GM18502 (cell line): ENCODE measurements around the gene ZNG1F.
A peak's percentile ranks its signal among the peaks of the same experiment; 100 is the strongest.
"Not testable (repeated sequence)": the region's sequence is repeated elsewhere in the genome, so short reads cannot be mapped to it uniquely, and the experiment has no call there.

Experiments used
- ATAC-seq: cut with Tn5 transposase; IDR thresholded peaks from one replicate; pipeline ENCODE4 v1.9.1; 2021; ENCODE audit warnings: mild to moderate bottlenecking; ENCODE audit not compliant: unreplicated experiment, poor library complexity

ZNG1F gene

DNA sequence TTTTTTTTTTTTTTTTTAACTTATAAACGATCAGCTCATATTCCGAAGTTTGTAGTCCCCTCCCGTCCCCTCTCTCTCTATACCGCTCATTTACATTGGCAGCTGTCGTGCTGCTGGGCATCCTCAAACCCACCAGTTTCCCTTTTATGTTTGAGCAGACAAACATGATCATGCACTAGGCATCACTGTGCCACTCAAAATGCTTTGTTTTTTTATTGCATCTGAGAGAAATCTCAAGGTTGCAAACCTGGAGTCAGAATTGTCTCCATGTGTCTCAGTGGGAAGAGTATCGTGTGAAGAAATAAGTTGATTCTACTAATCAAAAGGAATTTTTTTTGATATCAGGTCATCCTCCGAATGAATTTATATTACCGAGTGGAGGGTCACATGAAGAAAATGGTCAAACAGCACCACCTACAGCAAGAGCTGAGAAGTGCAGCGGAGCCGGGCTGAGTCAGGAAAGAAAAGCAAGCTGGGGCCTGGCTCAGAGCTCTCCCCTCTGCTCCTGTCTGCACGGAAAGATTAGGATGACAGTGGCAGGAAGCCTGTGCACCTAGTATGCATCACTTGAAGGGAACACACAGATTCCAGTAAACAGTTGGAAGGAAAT, 100.6 kb downstream of the ZNG1F start:
- peak; percentile 84 for ATAC-seq

DNA sequence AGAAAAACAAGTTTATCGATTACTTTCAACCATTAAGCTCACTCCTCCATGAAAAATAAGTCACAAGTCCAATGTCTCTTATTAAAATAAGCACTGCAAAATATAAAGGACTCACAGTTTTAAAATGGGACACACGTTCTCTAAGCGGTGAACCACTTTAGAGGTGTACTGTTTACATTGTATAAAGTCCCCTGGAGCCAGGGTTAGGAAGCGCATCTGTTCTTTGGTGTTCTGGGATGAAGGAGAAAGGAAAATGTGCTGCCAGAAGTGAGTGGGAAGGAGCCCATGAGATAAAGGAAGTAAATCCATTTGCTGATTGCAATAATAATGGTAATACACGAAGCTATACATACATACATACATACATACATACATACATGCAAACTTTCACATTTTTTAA, 101.2 kb downstream of the ZNG1F start:
- not testable (repeated sequence) for ATAC-seq

DNA sequence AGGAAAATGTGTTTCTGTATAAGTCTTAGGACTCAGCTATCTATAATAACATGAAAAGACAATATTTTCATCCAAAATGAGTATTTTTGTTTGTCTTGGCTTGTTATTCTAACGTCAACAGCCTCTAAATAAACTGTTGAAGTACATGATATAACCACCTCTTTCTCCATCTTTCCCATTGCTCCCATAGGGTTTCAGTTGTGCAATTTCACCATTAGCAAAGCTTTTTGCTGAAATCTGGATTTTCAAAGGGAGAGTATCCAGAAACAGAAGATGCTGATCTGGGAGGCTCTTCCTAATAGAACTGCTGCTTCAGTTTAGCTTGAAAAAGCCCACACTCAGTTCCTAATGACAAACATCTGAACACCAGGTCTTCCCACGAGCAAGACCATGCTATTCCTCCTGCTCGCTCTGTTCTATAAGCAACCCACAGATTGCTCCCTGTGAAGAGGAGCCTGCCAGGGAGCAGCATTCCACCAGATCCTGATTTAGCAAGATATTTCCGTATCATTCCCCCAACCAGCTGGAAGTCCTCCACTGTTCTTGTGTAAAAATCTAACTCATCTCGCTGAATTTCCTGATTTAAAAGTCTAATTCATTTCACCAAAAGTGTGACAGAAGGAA, 101.8 kb downstream of the ZNG1F start:
- ATAC-seq: not testable (repeated sequence)

DNA sequence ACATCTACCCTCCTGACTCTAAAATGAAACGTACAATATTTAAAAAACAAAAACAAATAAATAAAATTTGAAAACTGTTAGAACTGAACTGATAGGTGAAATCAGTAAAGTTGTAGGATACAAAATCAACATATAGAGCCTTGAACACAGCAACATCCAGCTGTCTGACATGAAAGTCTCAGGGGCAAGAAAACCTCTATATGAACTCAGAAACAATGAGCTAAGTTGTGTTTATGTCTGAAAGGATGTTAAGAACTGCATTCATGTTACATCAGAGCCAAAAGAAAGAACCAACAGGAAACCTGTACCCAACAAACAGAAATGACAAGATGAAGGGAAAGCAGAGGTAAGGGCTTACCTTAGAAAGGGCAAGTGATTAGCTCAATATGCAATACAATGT, 102.4 kb downstream of the ZNG1F start:
- not testable (repeated sequence) for ATAC-seq

DNA sequence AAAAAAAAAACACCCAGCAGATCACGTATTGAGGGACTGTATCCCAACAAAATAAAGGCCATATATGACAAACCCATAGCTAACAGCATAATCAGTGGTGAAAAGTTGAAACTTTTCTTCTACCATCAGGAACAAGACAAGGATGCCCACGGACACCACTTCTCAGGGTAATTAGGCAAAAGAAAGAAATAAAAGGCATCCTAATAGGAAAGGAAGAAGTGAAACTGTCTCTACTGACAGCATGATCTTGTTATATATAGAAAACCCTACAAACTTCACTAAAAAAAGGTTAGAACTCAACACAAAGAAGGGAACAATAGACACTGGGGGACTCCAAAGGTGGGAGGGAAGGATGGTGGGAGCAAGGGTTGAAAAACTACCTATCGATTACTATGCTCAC, 102.9 kb downstream of the ZNG1F start:
- peak; percentile 33 for ATAC-seq

DNA sequence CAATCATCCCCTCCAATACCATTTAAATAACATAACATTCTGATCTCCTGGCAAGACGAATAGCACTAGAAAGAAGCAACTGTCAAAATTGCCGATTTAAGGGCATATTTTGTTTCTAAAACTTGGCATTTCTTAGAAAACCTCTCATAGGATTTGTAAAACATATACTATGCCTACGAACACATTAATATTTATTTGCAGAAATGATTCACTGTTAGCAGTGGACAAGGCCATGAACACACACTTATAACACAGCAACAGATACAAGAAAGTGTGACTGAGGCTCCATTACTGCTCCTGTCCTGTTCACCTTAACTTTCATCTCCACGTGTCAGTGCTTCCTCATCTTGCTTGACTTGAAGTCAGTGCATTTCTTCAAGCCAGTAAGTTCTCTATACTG, 106.8 kb downstream of the ZNG1F start:
- ATAC-seq: not testable (repeated sequence)
